Activated naive CD4-positive, alpha-beta T cell treated with anti-CD3 and anti-CD28 coated beads, Interleukin-2, amount 50 U/mL, for 24 hours (primary cell): ENCODE data around the gene CFHR3.
"Not testable (repeated sequence)": the region's sequence is repeated elsewhere in the genome, so short reads cannot be mapped to it uniquely, and the experiment has no call there.

Experiments used
- H3K27ac Mint-ChIP-seq: one replicate; pipeline ENCODE4 v1.8.0; 2021; ENCODE audit warnings: mild to moderate bottlenecking, mixed read lengths
- H3K27me3 Mint-ChIP-seq: one replicate; pipeline ENCODE4 v1.8.0; 2021; ENCODE audit warnings: mixed read lengths
- H3K36me3 Mint-ChIP-seq: one replicate; pipeline ENCODE4 v1.8.0; 2021; ENCODE audit warnings: mixed read lengths
- H3K4me1 Mint-ChIP-seq: one replicate; pipeline ENCODE4 v1.8.0; 2021; ENCODE audit warnings: mixed read lengths
- H3K4me3 Mint-ChIP-seq: one replicate; pipeline ENCODE4 v1.8.0; 2021; ENCODE audit warnings: mild to moderate bottlenecking, mixed read lengths
- H3K9me3 Mint-ChIP-seq: one replicate; pipeline ENCODE4 v1.8.0; 2021; ENCODE audit warnings: mixed read lengths

Gene CFHR3

DNA sequence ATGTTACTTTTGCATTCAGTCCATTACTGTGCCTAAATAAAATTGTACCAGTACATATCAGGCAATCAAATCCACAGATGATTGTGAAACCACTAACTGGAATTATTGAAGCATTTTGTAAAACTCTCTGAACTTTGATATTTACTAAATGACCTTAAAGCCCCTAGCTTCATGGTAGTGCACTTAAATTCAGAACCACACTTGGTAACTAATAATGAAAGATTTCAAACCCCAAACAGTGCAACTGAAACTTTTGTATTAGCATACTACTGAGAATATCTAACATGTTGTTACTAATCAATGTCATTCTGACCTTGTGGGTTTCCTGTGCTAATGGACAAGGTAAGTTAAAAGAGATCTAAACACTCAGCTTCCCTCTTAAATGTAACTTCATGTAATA lies at the start of gene CFHR3:
CFHR3 (plus strand) TSS at position 238 of the 400 bp plus-strand sequence; CDS start at position 285, 47 bp downstream.
- no peak within 1 kb of the TSS for H3K27ac Mint-ChIP-seq
- H3K4me3 Mint-ChIP-seq = no peak within 1 kb of the TSS
- H3K4me1 Mint-ChIP-seq = no peaks in the 10 kb centered on the region
- H3K9me3 Mint-ChIP-seq = no peaks in the 10 kb centered on the region
- no peaks in the 10 kb centered on the region for H3K27me3 Mint-ChIP-seq
- H3K36me3 Mint-ChIP-seq = no peaks in the 10 kb centered on the region

DNA sequence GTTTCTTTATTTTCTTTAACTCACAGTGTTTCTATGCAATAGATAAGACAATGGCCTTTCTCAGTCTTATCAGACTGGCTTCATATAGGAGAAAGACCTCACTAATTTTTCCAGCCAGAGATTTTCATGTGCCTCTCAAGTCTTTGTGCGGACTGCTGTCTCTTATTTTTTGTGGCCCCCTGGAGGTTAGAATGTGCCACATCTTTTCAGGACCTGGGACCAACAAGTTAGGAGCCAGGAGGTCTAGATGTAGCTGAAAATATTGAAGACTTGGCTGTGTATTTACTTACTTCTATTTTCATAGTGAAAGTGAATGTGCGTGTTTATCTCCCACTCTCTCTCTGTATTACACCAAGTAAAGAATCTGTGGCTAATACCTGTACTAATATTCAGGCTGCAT lies 42.1 kb upstream of the CFHR3 start:
- Mint-ChIP-seq H3K9me3 (no peaks in the 10 kb centered on the region), H3K27ac (no peak overlapping the region), H3K4me3 (no peak overlapping the region), H3K36me3 (no peaks in the 10 kb centered on the region), H3K4me1 (no peaks in the 10 kb centered on the region), H3K27me3 (no peaks in the 10 kb centered on the region)

DNA sequence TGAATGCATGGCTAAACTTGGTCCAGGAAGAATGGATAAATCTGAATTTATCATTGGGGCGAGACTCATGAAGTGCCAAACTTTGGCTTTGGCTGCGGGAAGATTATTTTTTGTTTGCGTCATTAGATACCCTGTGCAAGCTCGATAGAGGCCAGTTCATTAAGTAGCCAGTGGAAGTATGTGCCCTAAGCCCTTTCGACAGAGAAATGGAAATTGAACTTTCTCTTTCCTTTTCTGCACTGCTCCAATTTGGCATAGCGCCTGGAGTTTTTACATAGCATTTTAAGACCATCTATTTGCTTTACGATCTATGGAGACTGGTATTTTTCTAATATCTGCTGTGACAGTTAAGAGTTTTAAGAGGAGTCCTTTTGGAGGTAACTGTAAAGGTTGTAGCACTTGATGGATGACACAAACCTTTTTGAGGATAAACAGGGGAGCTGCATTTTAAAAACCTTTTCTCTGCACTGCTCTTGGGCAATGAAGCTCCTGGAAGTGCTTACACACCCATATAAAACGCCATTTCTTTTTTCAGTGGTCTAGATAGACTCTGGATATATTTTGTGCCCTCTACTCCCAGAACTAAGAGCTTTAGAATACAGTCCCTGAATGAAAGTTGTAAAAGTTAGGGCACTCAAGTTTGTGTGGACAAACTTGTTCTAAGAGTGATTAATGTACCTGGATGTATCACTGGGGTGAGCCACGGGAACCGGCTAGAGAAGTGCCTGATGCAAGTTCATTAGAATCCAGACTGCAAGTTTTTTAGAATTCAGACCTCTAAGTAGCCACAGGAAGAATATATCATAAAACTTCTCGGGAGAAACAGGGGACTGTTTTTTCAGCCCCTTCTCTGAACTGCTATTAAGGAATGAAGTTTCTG lies 41.3 kb upstream of the CFHR3 start:
- H3K4me3 Mint-ChIP-seq = no peak overlapping the region
- no peaks in the 10 kb centered on the region for H3K36me3 Mint-ChIP-seq
- no peaks in the 10 kb centered on the region for H3K9me3 Mint-ChIP-seq
- no peaks in the 10 kb centered on the region for H3K4me1 Mint-ChIP-seq
- H3K27me3 Mint-ChIP-seq = no peaks in the 10 kb centered on the region
- H3K27ac Mint-ChIP-seq = no peak overlapping the region

DNA sequence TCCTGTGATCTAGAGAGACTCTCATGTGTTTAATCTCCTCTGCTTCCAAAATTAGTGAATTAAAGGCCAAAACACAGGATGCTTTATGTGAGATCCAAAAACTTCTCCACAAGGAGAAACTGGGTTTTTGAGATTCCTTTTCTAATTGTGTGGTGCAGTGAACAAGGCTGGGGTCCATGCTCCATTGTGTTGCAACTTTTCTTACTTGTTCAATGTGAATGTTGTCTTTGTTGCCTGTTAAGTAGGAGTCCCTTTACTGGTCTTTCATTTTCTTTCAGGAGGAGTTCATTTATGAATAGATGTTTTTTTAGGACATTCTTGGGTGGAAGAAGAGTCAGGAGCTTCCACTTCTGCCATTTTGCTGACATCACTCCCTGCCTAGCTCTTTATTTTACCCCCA lies 40.6 kb upstream of the CFHR3 start:
- Mint-ChIP-seq H3K27ac (no peak overlapping the region), H3K9me3 (no peaks in the 10 kb centered on the region), H3K4me3 (no peak overlapping the region), H3K36me3 (no peaks in the 10 kb centered on the region), H3K4me1 (no peaks in the 10 kb centered on the region), H3K27me3 (no peaks in the 10 kb centered on the region)

DNA sequence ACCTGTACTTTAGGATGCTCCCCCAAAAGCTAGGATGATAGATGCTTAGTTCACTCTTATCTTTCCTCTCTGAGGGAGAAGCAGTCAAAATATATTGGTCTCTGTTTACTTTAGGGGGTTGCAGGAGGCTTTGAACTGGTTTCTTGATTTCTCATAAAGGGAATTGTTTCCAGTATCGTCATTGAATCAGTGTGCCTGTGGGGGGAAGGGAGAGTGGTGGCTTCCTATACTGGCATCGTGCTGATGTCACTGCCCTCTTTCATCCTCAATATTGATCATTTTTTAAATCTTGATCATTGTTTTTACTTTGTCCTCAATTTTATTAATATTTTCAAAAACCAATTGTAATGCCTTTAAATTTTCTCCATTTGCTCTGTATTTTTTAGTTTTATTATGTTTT lies 40.2 kb upstream of the CFHR3 start:
- Mint-ChIP-seq H3K4me3 (no peak overlapping the region), H3K36me3 (no peaks in the 10 kb centered on the region), H3K4me1 (no peaks in the 10 kb centered on the region), H3K9me3 (peaks cover 3% of the 10 kb centered on the region), H3K27me3 (no peaks in the 10 kb centered on the region), H3K27ac (no peak overlapping the region)

DNA sequence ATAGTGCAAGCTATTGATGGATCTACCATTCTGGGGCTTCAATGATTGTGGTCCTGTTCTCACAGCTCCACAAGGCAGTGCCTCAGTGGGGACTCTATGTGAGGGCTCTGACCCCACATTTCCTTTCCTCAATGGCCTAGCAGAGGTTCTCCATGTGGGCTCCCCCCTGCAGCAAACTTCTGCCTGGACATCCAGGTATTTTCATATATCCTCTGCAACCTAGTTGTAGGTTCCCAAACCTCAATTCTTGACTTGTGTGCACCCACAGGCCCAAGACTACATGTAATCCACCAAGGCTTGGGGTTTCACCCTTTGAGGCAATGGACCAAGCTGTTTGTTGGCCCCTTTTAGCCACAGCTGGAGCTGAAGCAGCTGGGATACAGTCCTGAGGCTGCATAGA lies 35.9 kb upstream of the CFHR3 start:
- Mint-ChIP-seq H3K27me3 (no peaks in the 10 kb centered on the region), H3K9me3 (peaks cover 14% of the 10 kb centered on the region), H3K27ac (no peak overlapping the region), H3K4me1 (no peaks in the 10 kb centered on the region), H3K36me3 (no peaks in the 10 kb centered on the region), H3K4me3 (no peak overlapping the region)

DNA sequence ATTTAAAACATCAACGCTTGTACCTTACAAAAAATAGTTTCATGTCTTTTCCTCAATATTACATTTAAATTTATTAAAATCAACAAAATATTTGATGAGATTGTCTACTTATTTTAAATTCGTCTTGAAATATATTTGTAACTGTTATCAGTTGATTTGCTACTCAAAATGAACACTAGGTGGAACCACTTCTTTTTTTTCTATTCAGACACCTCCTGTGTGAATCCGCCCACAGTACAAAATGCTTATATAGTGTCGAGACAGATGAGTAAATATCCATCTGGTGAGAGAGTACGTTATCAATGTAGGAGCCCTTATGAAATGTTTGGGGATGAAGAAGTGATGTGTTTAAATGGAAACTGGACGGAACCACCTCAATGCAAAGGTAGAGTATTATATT lies 31.4 kb upstream of the CFHR3 start:
- not testable (repeated sequence) for H3K4me3 Mint-ChIP-seq, H3K4me1 Mint-ChIP-seq, H3K27ac Mint-ChIP-seq, H3K27me3 Mint-ChIP-seq, H3K36me3 Mint-ChIP-seq
- peaks cover 14% of the 10 kb centered on the region for H3K9me3 Mint-ChIP-seq

DNA sequence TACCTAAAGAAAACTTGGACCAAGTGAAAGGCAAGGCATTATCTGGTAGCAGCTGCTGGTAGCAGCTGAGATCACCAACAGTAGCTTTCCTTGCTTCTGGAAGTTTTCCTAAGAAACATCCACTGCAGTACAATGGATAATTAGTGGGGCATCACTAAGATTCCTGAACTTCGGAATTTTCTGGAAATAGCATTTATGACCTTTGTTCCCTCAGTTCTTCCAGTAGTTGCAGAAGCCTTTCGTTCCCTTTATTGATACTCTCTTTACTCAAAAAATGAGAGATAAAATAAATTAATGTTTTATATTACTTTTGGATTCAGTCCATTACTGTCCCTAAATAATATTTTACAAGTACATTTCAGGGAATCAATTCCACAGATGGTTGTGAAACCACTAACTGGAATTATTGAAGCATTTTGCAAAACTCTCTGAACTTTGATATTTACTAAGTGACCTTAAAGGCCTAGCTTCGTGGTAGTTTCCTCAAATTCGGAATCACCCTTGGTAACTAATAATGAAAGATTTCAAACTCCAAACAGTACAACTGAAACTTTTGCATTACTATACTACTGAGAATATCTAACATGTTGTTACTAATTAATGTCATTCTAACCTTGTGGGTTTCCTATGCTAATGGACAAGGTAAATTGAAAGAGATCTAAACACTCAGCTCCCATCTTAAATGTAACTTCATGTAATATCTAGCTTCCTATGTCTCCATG lies 9.5 kb upstream of the CFHR3 start:
- H3K4me1 Mint-ChIP-seq, H3K9me3 Mint-ChIP-seq, H3K27me3 Mint-ChIP-seq, H3K4me3 Mint-ChIP-seq, H3K27ac Mint-ChIP-seq, H3K36me3 Mint-ChIP-seq: not testable (repeated sequence)

DNA sequence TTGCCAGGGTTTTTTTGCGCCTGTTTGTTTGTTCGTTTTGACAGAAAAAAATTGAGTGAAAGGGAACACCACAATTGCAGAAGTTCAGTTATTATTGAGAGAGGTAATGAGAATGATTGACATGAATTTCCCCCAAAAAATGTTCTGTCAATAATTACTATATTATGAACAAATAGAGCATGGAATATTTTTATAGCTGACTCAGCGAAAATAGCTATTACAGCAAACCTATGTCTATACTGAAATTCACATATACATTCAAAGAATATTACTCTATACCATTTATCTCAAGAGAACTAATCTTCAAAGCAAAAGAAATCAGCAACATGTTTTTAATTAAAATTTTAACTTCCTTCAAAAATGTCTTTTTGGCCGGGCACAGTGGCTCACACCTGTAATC lies 4.8 kb upstream of the CFHR3 start:
- H3K27me3 Mint-ChIP-seq, H3K36me3 Mint-ChIP-seq, H3K9me3 Mint-ChIP-seq, H3K4me3 Mint-ChIP-seq, H3K27ac Mint-ChIP-seq, H3K4me1 Mint-ChIP-seq: not testable (repeated sequence)

DNA sequence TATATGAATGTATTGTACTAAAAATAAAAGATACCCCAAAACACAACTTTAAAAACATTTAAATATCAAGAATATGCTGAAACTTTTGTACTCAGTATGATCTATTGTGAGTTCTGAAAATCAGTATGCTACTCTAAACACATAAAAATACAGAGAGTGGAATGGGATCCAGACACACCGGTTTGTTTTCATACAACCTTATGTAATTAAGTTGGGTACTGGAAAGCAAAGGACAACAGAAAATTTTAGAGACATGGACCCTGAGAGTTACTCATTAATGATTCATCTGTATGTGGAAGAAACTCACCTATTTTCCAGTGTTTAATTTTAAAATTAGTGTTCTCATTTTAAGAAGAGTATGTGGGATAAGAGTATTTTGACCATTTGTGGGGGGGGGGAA lies 927 bp upstream of the CFHR3 start:
- no peak overlapping the region for H3K4me3 Mint-ChIP-seq
- no peaks in the 10 kb centered on the region for H3K27me3 Mint-ChIP-seq
- H3K27ac Mint-ChIP-seq = no peak overlapping the region
- no peaks in the 10 kb centered on the region for H3K4me1 Mint-ChIP-seq
- no peaks in the 10 kb centered on the region for H3K9me3 Mint-ChIP-seq
- H3K36me3 Mint-ChIP-seq = no peaks in the 10 kb centered on the region

DNA sequence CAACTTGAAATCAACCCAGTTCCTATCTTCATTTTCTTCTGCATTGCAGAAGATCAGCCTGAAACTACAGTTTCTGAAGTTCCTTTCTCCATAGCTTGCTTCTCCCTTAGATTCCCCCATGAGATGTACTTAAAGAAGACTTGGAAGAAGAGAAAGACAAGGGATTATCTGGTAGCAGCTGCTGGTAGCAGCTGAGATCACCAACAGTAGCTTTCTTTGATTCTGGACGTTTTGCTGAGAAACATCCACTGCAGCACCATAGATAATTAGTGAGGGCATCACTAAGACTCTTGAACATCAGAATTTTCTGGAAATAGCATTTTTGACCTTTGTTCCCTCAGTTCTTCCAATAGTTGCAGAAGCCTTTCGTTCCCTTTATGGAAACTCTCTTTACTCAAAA lies 465 bp upstream of the CFHR3 start:
- H3K4me3 Mint-ChIP-seq = no peak overlapping the region
- H3K27ac Mint-ChIP-seq = no peak overlapping the region
- no peaks in the 10 kb centered on the region for H3K4me1 Mint-ChIP-seq
- no peaks in the 10 kb centered on the region for H3K27me3 Mint-ChIP-seq
- no peaks in the 10 kb centered on the region for H3K36me3 Mint-ChIP-seq
- H3K9me3 Mint-ChIP-seq = no peaks in the 10 kb centered on the region

DNA sequence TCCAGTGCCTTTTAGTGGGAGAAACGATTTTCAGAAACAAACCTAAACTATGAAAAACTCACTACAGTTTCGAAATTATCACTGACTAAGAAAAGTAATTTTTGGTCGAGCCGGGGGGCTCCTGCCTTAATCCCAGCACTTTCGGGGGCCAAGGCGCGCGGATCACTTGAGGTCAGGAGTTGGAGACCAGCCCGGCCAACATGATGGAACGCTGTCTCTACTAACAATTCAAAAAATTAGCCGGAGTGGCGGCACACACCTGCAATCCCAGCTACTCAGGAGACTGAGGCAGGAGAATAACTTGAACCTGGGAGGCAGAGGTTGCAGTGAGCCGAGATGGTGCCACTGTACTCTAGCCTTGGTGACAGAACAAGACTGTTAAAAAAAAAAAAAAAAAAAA lies 3.0 kb downstream of the CFHR3 start:
- H3K27me3 Mint-ChIP-seq = no peaks in the 10 kb centered on the region
- H3K4me1 Mint-ChIP-seq = no peaks in the 10 kb centered on the region
- H3K27ac Mint-ChIP-seq = no peak overlapping the region
- H3K36me3 Mint-ChIP-seq = no peaks in the 10 kb centered on the region
- H3K9me3 Mint-ChIP-seq = no peaks in the 10 kb centered on the region
- no peak overlapping the region for H3K4me3 Mint-ChIP-seq

DNA sequence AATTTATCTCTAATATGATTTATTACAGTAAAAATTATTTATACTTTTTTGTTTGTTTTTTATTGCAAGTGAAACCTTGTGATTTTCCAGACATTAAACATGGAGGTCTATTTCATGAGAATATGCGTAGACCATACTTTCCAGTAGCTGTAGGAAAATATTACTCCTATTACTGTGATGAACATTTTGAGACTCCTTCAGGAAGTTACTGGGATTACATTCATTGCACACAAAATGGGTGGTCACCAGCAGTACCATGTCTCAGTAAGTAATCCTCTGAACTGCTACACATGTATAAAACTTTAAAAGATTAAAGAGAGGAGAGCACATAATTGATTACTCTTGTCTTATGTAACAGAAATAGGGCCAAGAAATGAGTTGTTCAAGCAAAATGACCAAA lies 4.5 kb downstream of the CFHR3 start:
- Mint-ChIP-seq H3K9me3 (no peaks in the 10 kb centered on the region), H3K27ac (no peak overlapping the region), H3K4me3 (no peak overlapping the region), H3K27me3 (no peaks in the 10 kb centered on the region), H3K4me1 (no peaks in the 10 kb centered on the region), H3K36me3 (no peaks in the 10 kb centered on the region)

DNA sequence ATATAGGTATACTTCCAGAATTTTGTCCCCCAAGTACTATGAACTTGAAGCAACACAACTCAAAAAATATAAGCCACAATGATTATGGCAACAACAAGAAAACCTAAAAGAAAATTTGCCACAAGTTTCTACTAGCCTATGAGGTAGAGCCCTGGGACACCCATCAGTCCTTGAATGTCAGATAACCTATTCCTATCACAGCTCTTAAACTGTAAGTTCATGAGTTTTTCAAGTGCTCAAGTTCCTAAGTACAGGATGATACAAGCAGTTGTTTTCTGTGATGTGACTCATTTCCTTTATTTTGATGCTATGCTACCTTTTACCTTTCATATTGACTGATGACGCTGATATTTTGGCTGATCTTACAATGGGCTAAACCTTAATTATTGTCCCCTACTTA lies 16.6 kb downstream of the CFHR3 start:
- H3K9me3 Mint-ChIP-seq = not testable (repeated sequence)

DNA sequence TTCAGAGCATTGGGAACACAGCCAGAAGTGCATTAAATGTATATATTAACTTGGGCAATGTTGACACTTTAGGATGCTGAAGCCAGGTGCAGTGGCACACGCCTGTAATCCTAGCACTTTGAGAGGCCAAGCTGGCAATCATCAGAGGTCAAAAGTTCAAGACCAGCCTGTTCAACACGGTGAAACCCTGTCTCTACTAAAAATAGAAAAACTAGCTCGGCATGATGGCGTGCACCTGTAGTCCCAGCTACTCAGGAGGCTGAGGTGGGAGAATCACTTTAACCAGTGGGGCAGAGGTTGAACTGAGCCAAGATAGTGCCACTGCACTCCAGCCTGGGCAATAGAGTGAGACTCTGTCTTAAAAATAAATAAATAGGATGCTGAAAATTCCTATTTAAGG lies 19.5 kb downstream of the CFHR3 start:
- H3K9me3 Mint-ChIP-seq, H3K4me3 Mint-ChIP-seq, H3K36me3 Mint-ChIP-seq, H3K4me1 Mint-ChIP-seq, H3K27me3 Mint-ChIP-seq, H3K27ac Mint-ChIP-seq: not testable (repeated sequence)

More for the DNA sequence above, 16.6 kb downstream of the CFHR3 start:
- H3K27ac Mint-ChIP-seq, H3K4me1 Mint-ChIP-seq, H3K27me3 Mint-ChIP-seq, H3K36me3 Mint-ChIP-seq, H3K4me3 Mint-ChIP-seq: not testable (repeated sequence)

DNA sequence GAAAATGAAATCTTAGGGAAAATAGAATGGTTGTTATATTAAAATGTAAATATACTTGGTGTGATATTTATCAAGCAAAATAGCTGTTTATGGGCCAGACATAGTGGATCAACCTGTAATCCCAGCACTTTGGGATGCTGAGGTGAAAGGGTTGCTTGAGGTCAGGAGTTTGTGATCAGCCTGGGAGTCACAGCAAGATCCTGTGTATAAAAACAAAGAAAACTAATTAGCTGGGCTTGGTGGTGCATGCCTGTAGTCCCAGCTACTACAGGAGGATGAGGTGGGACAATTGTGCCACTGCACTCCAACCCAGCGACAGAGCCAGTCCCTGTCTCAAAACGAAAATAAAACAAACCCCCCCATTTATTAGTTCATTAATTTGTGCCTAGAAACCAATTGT lies 23.3 kb downstream of the CFHR3 start:
- Mint-ChIP-seq H3K27me3 (no peaks in the 10 kb centered on the region), H3K27ac (no peak overlapping the region), H3K4me1 (no peaks in the 10 kb centered on the region), H3K36me3 (no peaks in the 10 kb centered on the region), H3K9me3 (peaks cover 4% of the 10 kb centered on the region), H3K4me3 (no peak overlapping the region)

DNA sequence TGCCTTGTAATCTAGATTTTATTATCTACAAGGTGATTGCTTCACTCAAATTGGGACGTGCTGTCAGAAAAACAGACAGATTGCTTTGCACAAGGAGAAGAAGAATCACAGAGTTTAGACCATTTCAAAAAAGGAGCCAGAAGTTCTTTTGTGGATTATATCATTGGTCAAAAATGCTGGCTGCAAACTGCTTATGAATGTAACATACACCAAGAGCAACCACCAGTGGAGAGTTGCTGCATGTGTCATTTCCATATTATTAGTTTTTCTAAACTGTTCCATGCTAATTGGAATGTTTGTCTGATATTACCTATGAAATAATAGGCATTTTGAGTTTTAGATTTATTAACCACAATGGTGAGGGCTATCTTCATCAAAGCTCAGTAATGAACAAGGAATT lies 27.3 kb downstream of the CFHR3 start:
- H3K27me3 Mint-ChIP-seq, H3K9me3 Mint-ChIP-seq, H3K27ac Mint-ChIP-seq, H3K4me1 Mint-ChIP-seq, H3K4me3 Mint-ChIP-seq, H3K36me3 Mint-ChIP-seq: not testable (repeated sequence)
